Tibial nerve (tissue), 4 donors: ENCODE measurements around the gene CLDN24. TPM values are rescaled to one million over a fixed set of nuclear protein-coding genes. Genes with fewer than 3 reads are reported as not detected.

Experiments used
- DNase-seq, 2 donors: peaks; one replicate each; pipeline ENCODE4 v3.0.0-alpha.2; 2019; ENCODE audit warnings: low spot score in 2 of 2
- H3K27ac ChIP-seq, 4 donors: fragments of 200-600 bp; sonication (generic) in 3 of 4; one replicate each; pipeline ENCODE4 v1.5.1; 2017 to 2019; ENCODE audit warnings: mild to moderate bottlenecking in 1 of 4
- H3K27me3 ChIP-seq, 2 donors: fragments of 200-600 bp; sonication (generic) in 1 of 2; one replicate each; pipeline versions ENCODE4 v1.5.1 to v1.6.0; 2017 to 2019
- H3K36me3 ChIP-seq, 3 donors: fragments of 200-600 bp; sonication (generic); one replicate each; pipeline ENCODE4 v1.5.1; 2018 to 2019
- H3K4me1 ChIP-seq, 4 donors: fragments of 200-600 bp; sonication (generic) in 3 of 4; one replicate each; pipeline ENCODE4 v1.5.1; 2017 to 2019
- H3K4me3 ChIP-seq, 4 donors: fragments of 200-600 bp; sonication (generic) in 3 of 4; one replicate each; pipeline ENCODE4 v1.5.1; 2017 to 2019; ENCODE audit warnings: mild to moderate bottlenecking in 1 of 4, moderate library complexity in 1 of 4
- H3K9me3 ChIP-seq, 4 donors: fragments of 200-600 bp; sonication (generic) in 3 of 4; one replicate each; pipeline ENCODE4 v1.5.1; 2017 to 2019
- CTCF ChIP-seq, 5 experiments: fragments of 200-600 bp in 3 of 5; fragments of 450-650 bp in 2 of 5; sonication (generic) in 3 of 5; IDR thresholded peaks; one replicate each; pipeline ENCODE4 v1.5.1; 2016 to 2019; ENCODE audit warnings: antibody characterized with exemption in 5 of 5, mild to moderate bottlenecking in 3 of 5, moderate library complexity in 2 of 5
- EP300 ChIP-seq, 2 donors: sonication (generic); formaldehyde crosslinking; IDR thresholded peaks; one replicate each; pipeline ENCODE4 v1.6.1; 2017; ENCODE audit warnings: antibody characterized with exemption in 2 of 2, mild to moderate bottlenecking in 1 of 2
- POLR2A ChIP-seq, 2 donors: fragments of 450-650 bp; IDR thresholded peaks; one replicate each; pipeline ENCODE4 v1.6.1; 2017; ENCODE audit warnings: antibody characterized with exemption in 2 of 2, mild to moderate bottlenecking in 2 of 2, moderate library complexity in 2 of 2
- WGBS, 2 donors: methylation state at CpG; one replicate each; pipeline ENCODE4 v1.1.5; 2018; 5-methylcytosine and 5-hydroxymethylcytosine counted together
- total RNA-seq, 4 donors: library from RNA; depleted of rRNA; stranded (reverse); fragments of >200 nt; gene quantifications; one replicate each; pipeline ENCODE4 v1.1.0, GENCODE V29; 2016

CLDN24 gene
- total RNA-seq, 4 donors from 2014 or later = not detected

- H3K36me3 ChIP-seq = peaks cover 0 to 96% (median 7%) of the 10 kb centered on the region in 3 donors
Measured at GRCh38 chr4:183287309-183287659, 34.9 kb downstream of the CLDN24 start.

GRCh38 chr4:183286590-183287308 lies 35.5 kb downstream of the CLDN24 start:
- TF ChIP-seq EP300 (IDR thresholded peaks at IDR 0.05) (no peak), POLR2A (IDR thresholded peaks at IDR 0.05) (no peak), CTCF (IDR thresholded peaks at IDR 0.05) (no peak)
- no peak overlapping the region for H3K27ac ChIP-seq
- no peaks in the 10 kb centered on the region for H3K4me1 ChIP-seq
- H3K27me3 ChIP-seq = no peaks in the 10 kb centered on the region
- H3K4me3 ChIP-seq = no peak overlapping the region
- peaks cover 0 to 90% (median 7%) of the 10 kb centered on the region in 3 donors for H3K36me3 ChIP-seq
- H3K9me3 ChIP-seq = no peaks in the 10 kb centered on the region
- 92 to 96% methylated on average over 11 of the region's 11 CpGs for WGBS, 2 donors
- DNase-seq = no peak

More at GRCh38 chr4:183287309-183287659, 34.9 kb downstream of the CLDN24 start:
- H3K27ac ChIP-seq = no peak overlapping the region
- H3K27me3 ChIP-seq = no peaks in the 10 kb centered on the region
- no peak for DNase-seq
- no peaks in the 10 kb centered on the region for H3K9me3 ChIP-seq
- TF ChIP-seq CTCF (IDR thresholded peaks at IDR 0.05) (no peak), EP300 (IDR thresholded peaks at IDR 0.05) (no peak), POLR2A (IDR thresholded peaks at IDR 0.05) (no peak)
- WGBS, 2 donors = 91 to 94% methylated on average over 2 of the region's 2 CpGs
- no peaks in the 10 kb centered on the region for H3K4me1 ChIP-seq
- no peak overlapping the region for H3K4me3 ChIP-seq

GRCh38 chr4:183285886-183286285 lies 36.3 kb downstream of the CLDN24 start:
- TF ChIP-seq POLR2A (IDR thresholded peaks at IDR 0.05) = no peak
- TF ChIP-seq CTCF (IDR thresholded peaks at IDR 0.05) = no peak
- TF ChIP-seq EP300 (IDR thresholded peaks at IDR 0.05) = no peak
- Histone ChIP-seq H3K4me3 (no peak overlapping the region), H3K27me3 (no peaks in the 10 kb centered on the region), H3K27ac (no peak overlapping the region), H3K36me3 (peaks cover 0 to 85% (median 7%) of the 10 kb centered on the region in 3 donors), H3K4me1 (no peaks in the 10 kb centered on the region), H3K9me3 (no peaks in the 10 kb centered on the region)
- DNase-seq = no peak
- 89 to 94% methylated on average over 7 of the region's 7 CpGs for WGBS, 2 donors

- TF ChIP-seq POLR2A (IDR thresholded peaks at IDR 0.05) = no peak
- TF ChIP-seq CTCF (IDR thresholded peaks at IDR 0.05) = no peak
- TF ChIP-seq EP300 (IDR thresholded peaks at IDR 0.05) = no peak
Measured at GRCh38 chr4:183284965-183285364, 37.3 kb downstream of the CLDN24 start.

GRCh38 chr4:183284258-183284785 lies 37.9 kb downstream of the CLDN24 start:
- no peaks in the 10 kb centered on the region for H3K27me3 ChIP-seq
- no peaks in the 10 kb centered on the region for H3K4me1 ChIP-seq
- TF ChIP-seq CTCF (IDR thresholded peaks at IDR 0.05) (no peak), POLR2A (IDR thresholded peaks at IDR 0.05) (no peak), EP300 (IDR thresholded peaks at IDR 0.05) (no peak)
- H3K9me3 ChIP-seq = no peaks in the 10 kb centered on the region
- WGBS, 2 donors = 80 to 82% methylated on average over 12 of the region's 12 CpGs
- DNase-seq = no peak
- no peak overlapping the region for H3K27ac ChIP-seq
- peaks cover 0 to 79% (median 4%) of the 10 kb centered on the region in 3 donors for H3K36me3 ChIP-seq
- H3K4me3 ChIP-seq = no peak overlapping the region

More at GRCh38 chr4:183284965-183285364, 37.3 kb downstream of the CLDN24 start:
- no peak overlapping the region for H3K27ac ChIP-seq
- H3K9me3 ChIP-seq = no peaks in the 10 kb centered on the region
- no peaks in the 10 kb centered on the region for H3K4me1 ChIP-seq
- no peak overlapping the region for H3K4me3 ChIP-seq
- H3K36me3 ChIP-seq = peaks cover 0 to 82% (median 7%) of the 10 kb centered on the region in 3 donors
- 56 to 72% methylated on average over 4 of the region's 4 CpGs for WGBS, 2 donors
- no peaks in the 10 kb centered on the region for H3K27me3 ChIP-seq
- no peak for DNase-seq
